ENCODE data around the gene KBTBD6. TPM values are rescaled to one million over a fixed set of nuclear protein-coding genes. Genes with fewer than 3 reads are reported as not detected.
"Not testable (repeated sequence)": the region's sequence is repeated elsewhere in the genome, so short reads cannot be mapped to it uniquely, and the experiment has no call there.

KBTBD6 gene
- total and polyA plus RNA-seq, 10 donors: 2.4 to 10.0 (median 5.6) TPM

DNA sequence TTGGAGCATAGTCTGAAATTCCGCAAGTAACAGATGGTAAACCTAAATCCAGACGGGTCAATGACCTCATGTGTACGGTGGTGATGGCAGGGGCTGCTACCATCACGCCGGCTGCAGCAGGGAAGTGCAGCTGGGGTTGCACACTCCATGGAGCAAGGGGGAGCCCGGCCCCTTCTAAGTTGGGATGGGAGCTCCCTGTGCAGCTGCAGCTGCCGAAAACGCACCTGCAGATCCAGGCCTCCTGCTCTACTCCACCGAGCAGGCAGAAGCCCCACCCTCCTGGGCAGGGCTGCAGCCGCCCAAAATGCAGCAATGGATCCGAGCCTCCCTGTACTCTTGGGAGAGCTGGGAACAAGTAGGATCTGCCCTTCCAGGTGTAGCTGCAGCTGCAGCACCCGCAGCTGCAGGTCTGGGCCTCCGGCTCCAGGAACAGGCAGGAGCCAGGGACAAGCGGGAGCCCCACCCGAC is 25.5 kb downstream of the KBTBD6 start:
- Histone ChIP-seq H3K27ac (no peak overlapping the region), H3K9me3 (no peaks in the 10 kb centered on the region), H3K36me3 (no peaks in the 10 kb centered on the region), H3K4me1 (no peaks in the 10 kb centered on the region), H3K27me3 (replicated peaks in 1 of 7) (no peaks in the 10 kb centered on the region), H3K4me3 (no peak overlapping the region)
- no peak for DNase-seq
- no peak for TF ChIP-seq POLR2A (IDR thresholded peaks at IDR 0.05)
- intact Hi-C loops (cut with DNase I; ENCODE audit: low total_unique reads): no loop called here
- 88 to 93% (median 90%) methylated on average over 11 to 15 of the region's 15 CpGs for WGBS, 5 donors

DNA sequence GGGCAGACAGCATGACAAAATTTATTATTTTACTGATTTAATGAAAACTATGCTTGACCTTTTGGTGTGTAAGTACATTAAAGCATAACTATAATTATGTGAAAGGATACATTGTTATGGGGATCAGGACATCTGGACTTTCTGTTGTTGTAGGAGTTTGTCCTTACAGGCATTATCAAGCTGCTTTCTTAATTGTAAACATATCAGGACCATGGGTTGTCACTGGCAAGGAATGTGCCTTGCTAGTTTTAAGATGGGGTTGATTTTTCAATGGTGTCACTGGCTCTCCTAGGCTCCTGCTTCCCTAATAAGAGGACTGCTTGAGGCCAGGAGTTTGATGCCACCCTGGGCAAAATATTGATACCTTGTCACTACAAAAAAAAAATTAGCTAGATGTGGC is 32.6 kb downstream of the KBTBD6 start:
- Histone ChIP-seq H3K27me3 (replicated peaks in 1 of 7) (no peaks in the 10 kb centered on the region), H3K4me3 (no peak overlapping the region), H3K9me3 (peaks cover 0 to 3% (median 0%) of the 10 kb centered on the region in 8 donors), H3K4me1 (no peaks in the 10 kb centered on the region), H3K36me3 (no peaks in the 10 kb centered on the region), H3K27ac (no peak overlapping the region)
- no peak for DNase-seq
- no peak for TF ChIP-seq POLR2AphosphoS5 (IDR thresholded peaks at IDR 0.05)
- TF ChIP-seq POLR2A (IDR thresholded peaks at IDR 0.05): no peak
- TF ChIP-seq, protein P1, sequence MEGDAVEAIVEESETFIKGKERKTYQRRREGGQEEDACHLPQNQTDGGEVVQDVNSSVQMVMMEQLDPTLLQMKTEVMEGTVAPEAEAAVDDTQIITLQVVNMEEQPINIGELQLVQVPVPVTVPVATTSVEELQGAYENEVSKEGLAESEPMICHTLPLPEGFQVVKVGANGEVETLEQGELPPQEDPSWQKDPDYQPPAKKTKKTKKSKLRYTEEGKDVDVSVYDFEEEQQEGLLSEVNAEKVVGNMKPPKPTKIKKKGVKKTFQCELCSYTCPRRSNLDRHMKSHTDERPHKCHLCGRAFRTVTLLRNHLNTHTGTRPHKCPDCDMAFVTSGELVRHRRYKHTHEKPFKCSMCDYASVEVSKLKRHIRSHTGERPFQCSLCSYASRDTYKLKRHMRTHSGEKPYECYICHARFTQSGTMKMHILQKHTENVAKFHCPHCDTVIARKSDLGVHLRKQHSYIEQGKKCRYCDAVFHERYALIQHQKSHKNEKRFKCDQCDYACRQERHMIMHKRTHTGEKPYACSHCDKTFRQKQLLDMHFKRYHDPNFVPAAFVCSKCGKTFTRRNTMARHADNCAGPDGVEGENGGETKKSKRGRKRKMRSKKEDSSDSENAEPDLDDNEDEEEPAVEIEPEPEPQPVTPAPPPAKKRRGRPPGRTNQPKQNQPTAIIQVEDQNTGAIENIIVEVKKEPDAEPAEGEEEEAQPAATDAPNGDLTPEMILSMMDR (IDR thresholded peaks at IDR 0.05 in 8 of 11, conservative IDR thresholded peaks at IDR 0.05 in 3 of 11): no peak
- intact Hi-C loops (cut with DNase I; ENCODE audit: low total_unique reads): no loop called here

DNA sequence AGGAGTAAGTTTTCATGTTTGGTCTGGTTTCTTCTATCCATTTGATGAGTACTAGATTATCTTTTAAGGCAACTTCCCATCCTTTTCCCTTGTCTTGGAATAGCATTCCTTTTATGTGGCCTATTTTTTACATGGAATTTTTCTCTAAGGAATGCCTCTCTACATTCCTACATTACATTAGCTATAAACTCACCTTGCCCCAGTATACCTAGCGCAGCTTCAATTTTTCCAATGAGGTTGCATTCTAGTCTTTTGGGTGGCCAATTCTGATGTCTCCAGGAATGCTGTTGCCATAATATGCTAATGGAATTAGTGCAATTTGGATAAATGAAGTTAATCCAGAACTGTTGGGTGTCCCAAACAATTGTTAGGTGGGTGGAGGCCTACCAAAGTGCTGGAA is 33.8 kb downstream of the KBTBD6 start:
- Histone ChIP-seq H3K27me3 (replicated peaks in 1 of 7) (no peaks in the 10 kb centered on the region), H3K4me1 (no peaks in the 10 kb centered on the region), H3K4me3 (no peak overlapping the region), H3K36me3 (no peaks in the 10 kb centered on the region), H3K27ac (no peak overlapping the region), H3K9me3 (peaks cover 0 to 3% (median 0%) of the 10 kb centered on the region in 8 donors)
- intact Hi-C loops (cut with DNase I; ENCODE audit: low total_unique reads): no loop called here
- TF ChIP-seq POLR2AphosphoS5 (IDR thresholded peaks at IDR 0.05) (no peak), POLR2A (IDR thresholded peaks at IDR 0.05) (no peak)
- TF ChIP-seq, protein P1 (IDR thresholded peaks at IDR 0.05 in 8 of 11, conservative IDR thresholded peaks at IDR 0.05 in 3 of 11): no peak
- no peak for DNase-seq
- 94 to 100% (median 100%) methylated on average over 1 of the region's 1 CpG for WGBS, 5 donors

DNA sequence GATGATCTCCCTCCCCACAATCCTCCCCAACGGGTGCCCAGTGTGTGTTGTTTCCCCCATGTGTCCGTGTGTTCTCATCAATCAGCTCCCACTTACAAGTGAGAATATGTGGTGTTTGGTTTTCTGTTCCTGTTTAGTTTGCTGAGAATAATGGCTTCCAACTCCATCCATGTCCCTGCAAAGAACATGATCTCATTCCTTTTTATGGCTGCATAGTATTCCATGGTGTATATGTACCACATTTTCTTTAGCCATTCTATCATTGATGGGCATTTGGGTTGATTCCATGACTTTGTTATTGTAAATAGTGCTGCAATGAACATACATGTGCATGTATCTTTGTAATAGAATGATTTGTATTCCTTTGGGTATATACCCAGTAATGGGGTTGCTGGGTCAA is 36.9 kb downstream of the KBTBD6 start:
- DNase-seq; H3K4me3 ChIP-seq; H3K9me3 ChIP-seq; intact Hi-C loops (cut with DNase I; ENCODE audit: low total_unique reads); H3K36me3 ChIP-seq; H3K27me3 ChIP-seq (replicated peaks in 1 of 7); H3K27ac ChIP-seq; H3K4me1 ChIP-seq: not testable (repeated sequence)
- 95 to 100% (median 96%) methylated on average over 2 of the region's 2 CpGs for WGBS, 5 donors

DNA sequence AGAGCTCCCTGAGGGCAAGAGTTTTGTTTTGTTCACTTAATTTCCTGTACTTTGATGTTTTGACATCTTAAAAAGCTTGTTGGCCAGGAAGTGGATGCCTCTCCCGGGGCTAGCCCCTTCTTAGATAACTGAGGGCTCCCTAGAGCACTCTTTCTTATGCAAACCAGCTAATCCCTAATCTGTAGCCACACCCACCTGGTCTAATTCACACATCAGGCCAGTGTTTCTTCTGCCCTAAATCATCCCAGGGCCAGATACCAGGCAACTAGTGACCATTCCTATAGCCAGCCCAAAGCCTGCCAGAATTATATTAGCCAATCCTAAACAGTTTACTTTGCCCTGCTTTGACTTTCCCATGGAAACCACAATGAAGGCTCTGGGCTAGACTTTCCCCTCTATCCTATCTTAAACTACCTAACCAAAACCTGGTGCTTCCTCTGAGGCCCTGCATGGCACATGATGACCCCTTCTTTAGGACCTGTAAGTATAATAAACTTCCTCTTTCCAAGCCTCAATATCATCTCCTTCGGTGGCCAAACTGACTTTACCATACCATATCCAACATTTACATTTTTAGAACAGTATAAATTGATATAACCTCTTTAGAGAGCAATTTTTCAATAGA is 46.5 kb downstream of the KBTBD6 start:
- H3K9me3 ChIP-seq: no peaks in the 10 kb centered on the region
- TF ChIP-seq POLR2AphosphoS5 (IDR thresholded peaks at IDR 0.05): no peak
- TF ChIP-seq, protein P1 (IDR thresholded peaks at IDR 0.05 in 8 of 11, conservative IDR thresholded peaks at IDR 0.05 in 3 of 11): no peak
- intact Hi-C loops (cut with DNase I; ENCODE audit: low total_unique reads): no loop called here
- H3K4me3 ChIP-seq: no peak overlapping the region
- no peaks in the 10 kb centered on the region for H3K27me3 ChIP-seq (replicated peaks in 1 of 7)
- 37 to 66% (median 55%) methylated on average over 2 of the region's 2 CpGs for WGBS, 5 donors
- H3K27ac ChIP-seq: no peak overlapping the region
- H3K4me1 ChIP-seq: no peaks in the 10 kb centered on the region
- DNase-seq: no peak
- peaks cover 0 to 51% (median 26%) of the 10 kb centered on the region in 6 donors for H3K36me3 ChIP-seq

Measured in spleen (tissue), 11 donors.